B cell (primary cell): ENCODE data around the gene MAGIX. TPM values are rescaled to one million over a fixed set of nuclear protein-coding genes. Genes with fewer than 3 reads are reported as not detected.

Source experiments
- ATAC-seq: fragments of 200-7000 bp; cut with Tn5 transposase; one replicate; pipeline ENCODE4 v1.10.0; 2021; ENCODE audit warnings: low read depth, mild to moderate bottlenecking, moderate number of reproducible peaks, moderate library complexity
- CTCF ChIA-PET: fragments of 350-600 bp; sonication (Branson Sonifier 250); formaldehyde crosslinking; loops from one replicate; lab custom pipeline; 2021; ENCODE audit warnings: antibody characterized with exemption, inconsistent platforms; lab: Charles Lee
- POLR2A ChIA-PET: fragments of 350-600 bp; sonication (Branson Sonifier 250); formaldehyde crosslinking; loops from one replicate; lab custom pipeline; 2021; ENCODE audit warnings: antibody characterized with exemption; lab: Charles Lee
- DNase-seq: peaks from one replicate; pipeline ENCODE4 v3.0.0; 2013
- H2AFZ ChIP-seq: 2 replicates; pipeline ENCODE4 v1.6.1; 2012; ENCODE audit warnings: mild to moderate bottlenecking, low read depth, low read length; ENCODE audit not compliant: insufficient read depth, poor library complexity, severe bottlenecking
- H3K27ac ChIP-seq, 2 donors: 1 replicate in 1 of 2; 2 replicates in 1 of 2; pipeline ENCODE4 v1.5.1; 2012 to 2013; ENCODE audit warnings: low read length in 2 of 2, mild to moderate bottlenecking in 2 of 2, moderate library complexity in 1 of 2
- H3K27me3 ChIP-seq, 4 experiments: fragments of 200-600 bp in 1 of 4; sonication (generic) in 1 of 4; replicated peaks in 1 of 4; 1 replicate in 2 of 4; 2 replicates in 2 of 4; pipeline versions ENCODE4 v1.6.1 to v1.7.0; 2013 to 2016; ENCODE audit warnings: low read length in 3 of 4, mild to moderate bottlenecking in 2 of 4, mixed read lengths in 1 of 4, moderate library complexity in 1 of 4; ENCODE audit not compliant: insufficient read depth in 4 of 4, control insufficient read depth in 3 of 4; ENCODE audit errors: control extremely low read depth in 1 of 4
- H3K36me3 ChIP-seq, 2 experiments: replicated peaks in 1 of 2; 1 replicate in 1 of 2; 2 replicates in 1 of 2; pipeline versions ENCODE4 v1.6.1 to v1.7.1; 2013; ENCODE audit warnings: low read length in 1 of 2; ENCODE audit not compliant: insufficient read depth in 2 of 2, control insufficient read depth in 1 of 2; ENCODE audit errors: control extremely low read depth in 1 of 2, extremely low read depth in 1 of 2
- H3K4me1 ChIP-seq, 2 donors: fragments of 200-600 bp in 1 of 2; sonication (generic) in 1 of 2; 1 replicate in 1 of 2; 2 replicates in 1 of 2; pipeline versions ENCODE4 v1.5.1 to v1.6.1; 2013 to 2017; ENCODE audit warnings: low read length in 2 of 2; ENCODE audit not compliant: control insufficient read depth in 2 of 2, insufficient read depth in 2 of 2
- H3K4me2 ChIP-seq: replicated peaks from 2 replicates; pipeline ENCODE3; 2012; ENCODE audit warnings: mild to moderate bottlenecking, low read depth, low read length; ENCODE audit not compliant: poor library complexity, severe bottlenecking
- H3K4me3 ChIP-seq, 5 experiments: fragments of 200-600 bp in 1 of 5; sonication (generic) in 1 of 5; 1 replicate in 3 of 5; 2 replicates in 2 of 5; pipeline versions ENCODE4 v1.5.1 to v1.7.0; 2011 to 2016; ENCODE audit warnings: low read length in 4 of 5, mild to moderate bottlenecking in 4 of 5, low read depth in 2 of 5, control low read depth in 1 of 5, moderate library complexity in 1 of 5; ENCODE audit not compliant: insufficient read depth in 1 of 5; ENCODE audit errors: control extremely low read depth in 1 of 5, extremely low read depth in 1 of 5
- H3K79me2 ChIP-seq: fragments of 200-600 bp; sonication (generic); one replicate; pipeline ENCODE4 v1.6.0; 2016; ENCODE audit warnings: low read length; ENCODE audit not compliant: control insufficient read depth, insufficient read depth
- H3K9ac ChIP-seq: fragments of 200-600 bp; sonication (generic); 2 replicates; pipeline ENCODE4 v1.6.1; 2017; ENCODE audit warnings: mild to moderate bottlenecking, low read length, moderate library complexity
- H3K9me3 ChIP-seq, 3 donors: one replicate each; pipeline versions ENCODE4 v1.6.1 to v1.7.1; 2013; ENCODE audit warnings: low read length in 2 of 3; ENCODE audit not compliant: control insufficient read depth in 2 of 3, insufficient read depth in 1 of 3; ENCODE audit errors: control extremely low read depth in 1 of 3
- H4K20me1 ChIP-seq: 2 replicates; pipeline ENCODE4 v1.6.0; 2012; ENCODE audit warnings: mild to moderate bottlenecking, low read length; ENCODE audit not compliant: insufficient read depth, control insufficient read depth, poor library complexity, severe bottlenecking
- H3K27ac Mint-ChIP-seq: one replicate; pipeline ENCODE4 v1.8.0; 2021; ENCODE audit warnings: mixed read lengths
- H3K27me3 Mint-ChIP-seq: one replicate; pipeline ENCODE4 v1.8.0; 2021; ENCODE audit warnings: mixed read lengths
- H3K4me1 Mint-ChIP-seq: one replicate; pipeline ENCODE4 v1.8.0; 2021; ENCODE audit warnings: mixed read lengths
- H3K4me3 Mint-ChIP-seq: one replicate; pipeline ENCODE4 v1.8.0; 2021; ENCODE audit warnings: mixed read lengths
- H3K9me3 Mint-ChIP-seq: one replicate; pipeline ENCODE4 v1.8.0; 2022; ENCODE audit warnings: mixed read lengths; ENCODE audit not compliant: insufficient read depth
- EZH2 ChIP-seq: IDR thresholded peaks from 2 replicates; pipeline ENCODE4 v1.6.1; 2012; ENCODE audit warnings: borderline replicate concordance, low read depth, mild to moderate bottlenecking, moderate library complexity, low read length; ENCODE audit not compliant: insufficient read depth, poor library complexity, severe bottlenecking
- WGBS: methylation state at CpG from one replicate; pipeline ENCODE4 v1.1.5; 2013; ENCODE audit warnings: missing lambda C conversion rate; ENCODE audit not compliant: insufficient coverage; 5-methylcytosine and 5-hydroxymethylcytosine counted together
- intact Hi-C: fragments of 100-400 bp; cut with micrococcal nuclease; formaldehyde crosslinking; loops from one replicate; pipeline ENCODE4 v1.10.0; 2022
- polyA plus RNA-seq: library from polyadenylated mRNA; depleted of rRNA; stranded (reverse); fragments of >200 nt; gene quantifications from 2 replicates; pipeline ENCODE4 v1.2.3, GENCODE V29; 2012
- total RNA-seq, 2 donors: library from RNA; stranded (reverse); fragments of 120-200 nt in 1 of 2; gene quantifications; 1 replicate in 1 of 2; 2 replicates in 1 of 2; pipeline versions ENCODE4 v1.2.3 to v1.2.4, GENCODE V29; 2013 to 2022
- TF ChIP-seq, protein P1 (sequence below): fragments of 200-600 bp; IDR thresholded peaks from one replicate; pipeline ENCODE4 v1.8.0; 2022; ENCODE audit warnings: antibody characterized with exemption, mild to moderate bottlenecking

The MAGIX gene
- total and polyA plus RNA-seq, 2 donors (not counting 1 experiment from before 2014, with no cell fraction given): 1.2 to 2.4 TPM

- no peaks in the 10 kb centered on the region for H3K9me3 Mint-ChIP-seq
- H3K27me3 ChIP-seq: no peaks in the 10 kb centered on the region
- H3K4me2 ChIP-seq: no peak overlapping the region
- H3K4me1 ChIP-seq: peaks cover 0 to 6% of the 10 kb centered on the region in 2 donors
- no peak for DNase-seq
- H3K4me3 ChIP-seq: no peak overlapping the region
- no peak overlapping the region for H3K9ac ChIP-seq
- no peaks in the 10 kb centered on the region for H3K27me3 Mint-ChIP-seq
- intact Hi-C loops: no loop called here
- peaks cover 0 to 41% of the 10 kb centered on the region in 2 experiments for H3K36me3 ChIP-seq
- WGBS: no CpG with 5 or more reads among the region's 5 CpGs
- H3K9me3 ChIP-seq: no peaks in the 10 kb centered on the region
- no peak overlapping the region for H2AFZ ChIP-seq
- ATAC-seq: no peak
- peaks cover under 1% of the 10 kb centered on the region for H3K79me2 ChIP-seq
- no peak overlapping the region for H3K27ac Mint-ChIP-seq
- H3K4me1 Mint-ChIP-seq: peaks cover 15% of the 10 kb centered on the region
- CTCF ChIA-PET: no interaction called here
- H3K27ac ChIP-seq: no peak overlapping the region
- POLR2A ChIA-PET: no interaction called here
- TF ChIP-seq, protein P1, sequence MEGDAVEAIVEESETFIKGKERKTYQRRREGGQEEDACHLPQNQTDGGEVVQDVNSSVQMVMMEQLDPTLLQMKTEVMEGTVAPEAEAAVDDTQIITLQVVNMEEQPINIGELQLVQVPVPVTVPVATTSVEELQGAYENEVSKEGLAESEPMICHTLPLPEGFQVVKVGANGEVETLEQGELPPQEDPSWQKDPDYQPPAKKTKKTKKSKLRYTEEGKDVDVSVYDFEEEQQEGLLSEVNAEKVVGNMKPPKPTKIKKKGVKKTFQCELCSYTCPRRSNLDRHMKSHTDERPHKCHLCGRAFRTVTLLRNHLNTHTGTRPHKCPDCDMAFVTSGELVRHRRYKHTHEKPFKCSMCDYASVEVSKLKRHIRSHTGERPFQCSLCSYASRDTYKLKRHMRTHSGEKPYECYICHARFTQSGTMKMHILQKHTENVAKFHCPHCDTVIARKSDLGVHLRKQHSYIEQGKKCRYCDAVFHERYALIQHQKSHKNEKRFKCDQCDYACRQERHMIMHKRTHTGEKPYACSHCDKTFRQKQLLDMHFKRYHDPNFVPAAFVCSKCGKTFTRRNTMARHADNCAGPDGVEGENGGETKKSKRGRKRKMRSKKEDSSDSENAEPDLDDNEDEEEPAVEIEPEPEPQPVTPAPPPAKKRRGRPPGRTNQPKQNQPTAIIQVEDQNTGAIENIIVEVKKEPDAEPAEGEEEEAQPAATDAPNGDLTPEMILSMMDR: no peak
- TF ChIP-seq EZH2: no peak
- no peak overlapping the region for H3K4me3 Mint-ChIP-seq
- H4K20me1 ChIP-seq: no peaks in the 10 kb centered on the region
Observed at GRCh38 chrX:49116716-49117115, 45.8 kb upstream of the MAGIX start.

- peaks cover 0 to 9% of the 10 kb centered on the region in 2 donors for H3K4me1 ChIP-seq
- H3K79me2 ChIP-seq: peaks cover 5% of the 10 kb centered on the region
- no peaks in the 10 kb centered on the region for H4K20me1 ChIP-seq
- Mint-ChIP-seq H3K4me3 (no peak overlapping the region), H3K27me3 (no peaks in the 10 kb centered on the region), H3K9me3 (no peaks in the 10 kb centered on the region), H3K27ac (no peak overlapping the region), H3K4me1 (peaks cover 19% of the 10 kb centered on the region)
- ATAC-seq: no peak
- H3K36me3 ChIP-seq: peaks cover 0 to 40% of the 10 kb centered on the region in 2 experiments
- H3K4me2 ChIP-seq: no peak overlapping the region
- ChIA-PET CTCF (no interaction called here), POLR2A (no interaction called here)
- no peaks in the 10 kb centered on the region for H3K27me3 ChIP-seq
- intact Hi-C loops: no loop called here
- H3K9ac ChIP-seq: no peak overlapping the region
- no peaks in the 10 kb centered on the region for H3K9me3 ChIP-seq
- H3K4me3 ChIP-seq: no peak overlapping the region
- H3K27ac ChIP-seq: no peak overlapping the region
- DNase-seq: no peak
- TF ChIP-seq EZH2: no peak
- TF ChIP-seq, protein P1: no peak
- WGBS: no CpG with 5 or more reads among the region's 6 CpGs
- no peak overlapping the region for H2AFZ ChIP-seq
Observed at GRCh38 chrX:49117581-49117980, 45.0 kb upstream of the MAGIX start.
